A549 (cell line): ENCODE results near the gene GBA2. TPM values are rescaled to one million over a fixed set of nuclear protein-coding genes. Genes with fewer than 3 reads are reported as not detected.
A peak's percentile ranks its signal among the peaks of the same experiment; 100 is the strongest.

Experiments used
- ATAC-seq, 2 experiments: fragments of 200-7000 bp in 1 of 2; fragments of >200 bp in 1 of 2; cut with Nextera tagmentation in 1 of 2; cut with Tn5 transposase in 1 of 2; 3 replicates each; pipeline versions ENCODE4 v1.8.0 to v1.9.1; 2018 to 2020; ENCODE audit warnings: mild to moderate bottlenecking in 1 of 2, moderate library complexity in 1 of 2
- CTCF ChIA-PET: fragments of 300-600 bp; sonication (Branson Sonifier 250); formaldehyde crosslinking; extraction: SDS; loops from one replicate; lab custom pipeline; 2021; ENCODE audit warnings: antibody characterized with exemption, inconsistent platforms; lab: Yijun Ruan, JAX
- POLR2A ChIA-PET: fragments of 350-600 bp; formaldehyde crosslinking; extraction: SDS; loops from one replicate; lab custom pipeline; 2021; ENCODE audit warnings: antibody characterized with exemption, inconsistent platforms; lab: Yijun Ruan, JAX
- DNase-seq, 2 experiments: peaks; one replicate each; pipeline versions ENCODE4 v3.0.0 to v3.0.0-alpha.2; 2011 to 2016; ENCODE audit warnings: low read depth in 1 of 2, low spot score in 1 of 2
- FAIRE-seq: peaks from 2 replicates; lab custom pipeline; 2011; peaks lifted over from hg19 to GRCh38; lab: Jason Lieb, UNC
- H3K27ac ChIP-seq, 2 experiments: fragments of >200 bp; sonication (Bioruptor Twin); formaldehyde crosslinking; 3 replicates each; pipeline ENCODE4 v1.5.1; 2016 to 2017
- H3K4me1 ChIP-seq: fragments of >200 bp; sonication (Bioruptor Twin); formaldehyde crosslinking; 3 replicates; pipeline ENCODE4 v1.6.1; 2016
- H3K4me2 ChIP-seq: fragments of >200 bp; sonication (Bioruptor Twin); formaldehyde crosslinking; 3 replicates; pipeline ENCODE4 v1.6.1; 2016
- H3K4me3 ChIP-seq: fragments of >200 bp; sonication (Bioruptor Twin); formaldehyde crosslinking; 3 replicates; pipeline ENCODE4 v1.5.1; 2016
- H3K9me3 ChIP-seq: fragments of >200 bp; sonication (Bioruptor Twin); formaldehyde crosslinking; 3 replicates; pipeline ENCODE4 v1.6.1; 2016
- CBX2 ChIP-seq: fragments of 200-600 bp; sonication (generic); IDR thresholded peaks from 2 replicates; pipeline ENCODE4 v1.6.1; 2016; ENCODE audit warnings: low read depth, mild to moderate bottlenecking, borderline replicate concordance
- CBX8 ChIP-seq: fragments of 200-600 bp; sonication (generic); IDR thresholded peaks from 2 replicates; pipeline ENCODE4 v1.6.1; 2016
- CEBPB ChIP-seq, 2 experiments: fragments of >200 bp in 1 of 2; sonication (Bioruptor Twin) in 1 of 2; formaldehyde crosslinking in 1 of 2; IDR thresholded peaks; 2 replicates each; pipeline ENCODE4 v1.6.1; 2012 to 2016
- CHD2 ChIP-seq: fragments of 150-350 bp; IDR thresholded peaks from 2 replicates; pipeline ENCODE4 v1.6.1; 2014; ENCODE audit warnings: low read length; ENCODE audit not compliant: partially characterized antibody
- EHF ChIP-seq: fragments of 250-450 bp; sonication (Bioruptor Pico); IDR thresholded peaks from 2 replicates; pipeline ENCODE4 v1.5.0; 2020; ENCODE audit warnings: mild to moderate bottlenecking
- EHMT2 ChIP-seq: fragments of 200-600 bp; sonication (generic); IDR thresholded peaks from 2 replicates; pipeline ENCODE4 v1.6.1; 2016; ENCODE audit warnings: antibody characterized with exemption, low read depth, mild to moderate bottlenecking, moderate library complexity
- EP300 ChIP-seq, 2 experiments: fragments of >200 bp; sonication (Bioruptor Twin); formaldehyde crosslinking; IDR thresholded peaks; 2 replicates in 1 of 2; 3 replicates in 1 of 2; pipeline ENCODE4 v1.6.1; 2016 to 2017
- ESRRA ChIP-seq: fragments of 150-350 bp; IDR thresholded peaks from 2 replicates; pipeline ENCODE4 v1.6.1; 2014; ENCODE audit warnings: mild to moderate bottlenecking, low read length, borderline replicate concordance
- FOXS1 ChIP-seq: fragments of 250-450 bp; sonication (Bioruptor Pico); IDR thresholded peaks from 2 replicates; pipeline ENCODE4 v1.5.0; 2020; ENCODE audit warnings: mild to moderate bottlenecking, moderate library complexity
- HDAC2 ChIP-seq: fragments of 200-600 bp; sonication (generic); IDR thresholded peaks from 2 replicates; pipeline ENCODE4 v1.6.1; 2016
- HEYL ChIP-seq: fragments of 250-450 bp; sonication (Bioruptor Pico); IDR thresholded peaks from 2 replicates; pipeline ENCODE4 v1.8.0; 2021; ENCODE audit warnings: mild to moderate bottlenecking, moderate library complexity
- HOXB13 ChIP-seq: fragments of 250-450 bp; sonication (Bioruptor Pico); IDR thresholded peaks from 2 replicates; pipeline ENCODE4 v1.5.0; 2020; ENCODE audit warnings: low read depth, mild to moderate bottlenecking, moderate library complexity
- HOXB5 ChIP-seq: fragments of 250-450 bp; sonication (Bioruptor Pico); IDR thresholded peaks from 2 replicates; pipeline ENCODE4 v1.5.0; 2020; ENCODE audit warnings: mild to moderate bottlenecking, moderate library complexity
- JUN ChIP-seq, 2 experiments: fragments of >200 bp; sonication (Bioruptor Twin); formaldehyde crosslinking; IDR thresholded peaks; 2 replicates in 1 of 2; 3 replicates in 1 of 2; pipeline ENCODE4 v1.6.1; 2016 to 2017
- JUNB ChIP-seq: fragments of >200 bp; sonication (Bioruptor Twin); formaldehyde crosslinking; IDR thresholded peaks from 2 replicates; pipeline ENCODE4 v1.6.1; 2016
- KDM5A ChIP-seq: fragments of 200-600 bp; sonication (generic); IDR thresholded peaks from 2 replicates; pipeline ENCODE4 v1.6.1; 2016; ENCODE audit warnings: antibody characterized with exemption, mild to moderate bottlenecking
- MAZ ChIP-seq: fragments of 150-350 bp; IDR thresholded peaks from 2 replicates; pipeline ENCODE4 v1.6.1; 2014; ENCODE audit warnings: antibody characterized with exemption, low read depth, low read length, borderline replicate concordance
- NPAS2 ChIP-seq: fragments of 250-450 bp; sonication (Bioruptor Pico); IDR thresholded peaks from 2 replicates; pipeline ENCODE4 v1.8.0; 2022; ENCODE audit warnings: mild to moderate bottlenecking, moderate library complexity, borderline replicate concordance
- POLR2A ChIP-seq: IDR thresholded peaks from 2 replicates; pipeline ENCODE4 v1.6.1; 2012; ENCODE audit warnings: mild to moderate bottlenecking, low read length
- POLR2AphosphoS2 ChIP-seq: conservative IDR thresholded peaks from 2 replicates; pipeline ENCODE4 v1.6.1; 2012; ENCODE audit warnings: low read length, improper control_type of control experiment, inconsistent platforms
- RAD21 ChIP-seq, 2 experiments: fragments of >200 bp in 1 of 2; sonication (Bioruptor Twin) in 1 of 2; formaldehyde crosslinking in 1 of 2; IDR thresholded peaks in 1 of 2; conservative IDR thresholded peaks in 1 of 2; 2 replicates in 1 of 2; 3 replicates in 1 of 2; pipeline ENCODE4 v1.6.1; 2012 to 2018; ENCODE audit warnings: inconsistent platforms in 1 of 2
- RARB ChIP-seq: fragments of 250-450 bp; sonication (Bioruptor Pico); IDR thresholded peaks from 2 replicates; pipeline ENCODE4 v1.8.0; 2021; ENCODE audit warnings: mild to moderate bottlenecking, moderate library complexity
- RNF2 ChIP-seq: fragments of 200-600 bp; sonication (generic); IDR thresholded peaks from 2 replicates; pipeline ENCODE4 v1.6.1; 2016; ENCODE audit warnings: low read depth, mild to moderate bottlenecking, antibody characterized with exemption, moderate library complexity, borderline replicate concordance
- SMC3 ChIP-seq: fragments of >200 bp; sonication (Bioruptor Twin); formaldehyde crosslinking; IDR thresholded peaks from 3 replicates; pipeline ENCODE4 v1.6.1; 2018; ENCODE audit warnings: inconsistent platforms
- TFCP2L1 ChIP-seq: fragments of 250-450 bp; sonication (Bioruptor Pico); IDR thresholded peaks from 2 replicates; pipeline ENCODE4 v1.5.0; 2021; ENCODE audit warnings: mild to moderate bottlenecking
- ZC3H11A ChIP-seq: fragments of 450-650 bp; IDR thresholded peaks from 2 replicates; pipeline ENCODE4 v1.6.1; 2014; ENCODE audit warnings: antibody characterized with exemption, mild to moderate bottlenecking
- ZNF302 ChIP-seq: fragments of 250-450 bp; sonication (Bioruptor Pico); IDR thresholded peaks from 2 replicates; pipeline ENCODE4 v1.9.0; 2021; ENCODE audit warnings: inconsistent platforms, mild to moderate bottlenecking, moderate library complexity
- WGBS: methylation state at CpG from one replicate; pipeline ENCODE4 v1.1.6; 2017; ENCODE audit errors: missing lambda C conversion rate; 5-methylcytosine and 5-hydroxymethylcytosine counted together
- polyA plus RNA-seq, 4 experiments: library from polyadenylated mRNA; depleted of rRNA in 3 of 4; stranded (reverse); fragments of >200 nt; fragmentation: RNase III in 1 of 4; extraction: RNeasy Plus Mini Kit Qiagen cat#74134 plus additional on column Dnase treatment in 1 of 4; gene quantifications; 2 replicates in 3 of 4; 3 replicates in 1 of 4; pipeline ENCODE4 v1.2.3, GENCODE V29; 2011 to 2017
- TF ChIP-seq, protein P1 (sequence below): fragments of 150-350 bp; IDR thresholded peaks from 2 replicates; pipeline ENCODE4 v1.6.1; 2014; ENCODE audit warnings: low read depth, mild to moderate bottlenecking, low read length
- TF ChIP-seq, protein P2 (sequence below): fragments of >200 bp; sonication (Bioruptor Twin); formaldehyde crosslinking; IDR thresholded peaks from 2 replicates; pipeline ENCODE4 v1.6.1; 2016
- TF ChIP-seq, protein P3 (sequence below): fragments of 450-650 bp; IDR thresholded peaks from 2 replicates; pipeline ENCODE4 v1.6.1; 2014; ENCODE audit warnings: antibody characterized with exemption
- TF ChIP-seq, protein P4 (sequence below): IDR thresholded peaks from 2 replicates; pipeline ENCODE4 v1.6.1; 2012; ENCODE audit warnings: low read depth, borderline replicate concordance
- TF ChIP-seq, protein P5 (sequence below): fragments of >200 bp; sonication (Bioruptor Twin); formaldehyde crosslinking; IDR thresholded peaks from 3 replicates; pipeline ENCODE4 v1.5.1; 2016
- TF ChIP-seq, protein P6 (sequence below): IDR thresholded peaks from 2 replicates; pipeline ENCODE4 v1.6.1; 2012

The GBA2 gene
- polyA plus RNA-seq, 2 of the 4 experiments (the other 2 are of a cell fraction) = 38.9 to 40.0 TPM

DNA sequence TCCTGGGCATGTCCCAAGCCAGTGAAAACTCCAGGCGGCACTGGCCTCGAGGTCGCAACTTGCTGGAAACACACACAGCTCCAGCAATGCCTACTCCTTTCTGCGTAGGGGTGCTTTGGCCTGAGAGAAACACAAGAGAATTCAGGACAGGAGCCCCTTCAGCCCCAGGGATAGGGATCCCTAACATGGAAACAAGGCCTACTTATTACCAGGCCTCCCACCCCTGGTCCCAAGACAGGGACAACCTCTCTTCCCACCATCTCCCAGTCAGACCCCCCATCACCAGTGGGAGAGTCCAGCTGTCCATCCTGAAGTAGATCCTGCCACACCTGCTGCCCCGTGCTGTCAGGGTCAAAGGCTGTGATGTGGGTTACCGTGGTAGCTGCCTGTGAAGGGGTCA lies 8.8 kb downstream of the GBA2 start:
- DNase-seq (no peak), FAIRE-seq (no peak), ATAC-seq (no peak)
- Histone ChIP-seq H3K4me1 (peaks cover 3% of the 10 kb centered on the region; the same call in 1 of the 3 replicates), H3K9me3 (no peaks in the 10 kb centered on the region), H3K4me2 (no peak overlapping the region), H3K27ac (no peak overlapping the region), H3K4me3 (no peak overlapping the region)
- POLR2A ChIA-PET = interaction anchor here (0.7 kb wide), 1 partner anchor 8 kb away, joined by 4 read pairs; no protein-coding TSS in a partner anchor
- CTCF ChIA-PET = interaction anchor here (1.5 to 13.6 kb wide), 6 partner anchors 6 to 82 kb away, joined by 4 to 116 read pairs (median 42); partner anchors contain the start of genes CCDC107, CREB3, GBA2 and MSMP
- WGBS = 93% methylated on average over 6 of the region's 6 CpGs
- 0 out of 5 replicates have a peak, but pooled peaks of 1 of the 2 experiments have one; percentile 21 for TF ChIP-seq JUN (IDR thresholded peaks at IDR 0.05)
- TF ChIP-seq CBX8 = no peak

DNA sequence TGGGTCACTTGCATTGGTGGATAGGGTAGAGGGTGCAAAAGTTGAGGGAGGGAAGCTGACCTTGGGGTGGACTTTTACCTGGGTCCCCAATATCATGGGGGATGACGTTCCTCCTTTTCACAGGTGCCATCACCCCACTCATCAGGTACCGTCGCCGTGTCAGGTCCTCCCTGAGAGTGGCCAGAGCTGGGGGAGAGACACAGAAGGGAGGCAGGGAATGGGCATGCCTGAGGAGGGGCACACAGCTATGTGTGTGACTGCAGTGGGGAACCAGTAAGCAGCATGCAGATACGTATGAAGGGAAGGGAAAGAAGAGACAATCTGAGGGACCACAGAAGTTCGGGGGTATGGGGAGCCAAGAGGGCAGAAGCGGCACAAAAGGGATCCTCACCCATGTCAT lies 10.1 kb downstream of the GBA2 start:
- H3K4me3 ChIP-seq = no peak overlapping the region
- peaks cover 8% of the 10 kb centered on the region for H3K4me1 ChIP-seq
- ATAC-seq = no peak
- DNase-seq = no peak
- H3K27ac ChIP-seq = no peak overlapping the region
- FAIRE-seq = no peak
- TF ChIP-seq CEBPB (IDR thresholded peaks at IDR 0.05) (no peak), CBX2 (no peak), EHF (no peak), FOXS1 (CRISPR knock-in tag) (no peak), RNF2 (no peak), POLR2AphosphoS2 (no peak), RAD21 (conservative IDR thresholded peaks at IDR 0.05 in 1 of 2, IDR thresholded peaks at IDR 0.05 in 1 of 2) (no peak), HEYL (CRISPR knock-in tag) (no peak), ZNF302 (CRISPR knock-in tag) (no peak), HOXB5 (no peak), TFCP2L1 (CRISPR knock-in tag) (no peak), SMC3 (no peak), KDM5A (no peak), ESRRA (no peak), MAZ (no peak), HDAC2 (no peak)
- TF ChIP-seq, protein P1, sequence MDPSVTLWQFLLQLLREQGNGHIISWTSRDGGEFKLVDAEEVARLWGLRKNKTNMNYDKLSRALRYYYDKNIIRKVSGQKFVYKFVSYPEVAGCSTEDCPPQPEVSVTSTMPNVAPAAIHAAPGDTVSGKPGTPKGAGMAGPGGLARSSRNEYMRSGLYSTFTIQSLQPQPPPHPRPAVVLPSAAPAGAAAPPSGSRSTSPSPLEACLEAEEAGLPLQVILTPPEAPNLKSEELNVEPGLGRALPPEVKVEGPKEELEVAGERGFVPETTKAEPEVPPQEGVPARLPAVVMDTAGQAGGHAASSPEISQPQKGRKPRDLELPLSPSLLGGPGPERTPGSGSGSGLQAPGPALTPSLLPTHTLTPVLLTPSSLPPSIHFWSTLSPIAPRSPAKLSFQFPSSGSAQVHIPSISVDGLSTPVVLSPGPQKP = no peak
- TF ChIP-seq, protein P2, sequence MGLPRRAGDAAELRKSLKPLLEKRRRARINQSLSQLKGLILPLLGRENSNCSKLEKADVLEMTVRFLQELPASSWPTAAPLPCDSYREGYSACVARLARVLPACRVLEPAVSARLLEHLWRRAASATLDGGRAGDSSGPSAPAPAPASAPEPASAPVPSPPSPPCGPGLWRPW = no peak
- TF ChIP-seq, protein P3, sequence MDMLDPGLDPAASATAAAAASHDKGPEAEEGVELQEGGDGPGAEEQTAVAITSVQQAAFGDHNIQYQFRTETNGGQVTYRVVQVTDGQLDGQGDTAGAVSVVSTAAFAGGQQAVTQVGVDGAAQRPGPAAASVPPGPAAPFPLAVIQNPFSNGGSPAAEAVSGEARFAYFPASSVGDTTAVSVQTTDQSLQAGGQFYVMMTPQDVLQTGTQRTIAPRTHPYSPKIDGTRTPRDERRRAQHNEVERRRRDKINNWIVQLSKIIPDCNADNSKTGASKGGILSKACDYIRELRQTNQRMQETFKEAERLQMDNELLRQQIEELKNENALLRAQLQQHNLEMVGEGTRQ = no peak
- TF ChIP-seq, all 56 proteins: peak for 0
- CTCF ChIA-PET = interaction anchor here (0.6 to 19.8 kb wide), 10 partner anchors 8 to 126 kb away, joined by 3 to 243 read pairs (median 16); partner anchors contain the start of genes ARHGEF39, CCDC107, CREB3 and GBA2
- 88% methylated on average over 7 of the region's 7 CpGs for WGBS
- no peak overlapping the region for H3K4me2 ChIP-seq
- no peaks in the 10 kb centered on the region for H3K9me3 ChIP-seq
- POLR2A ChIA-PET = interaction anchor here (0.6 to 1.1 kb wide), 2 partner anchors 10 to 11 kb away, joined by 3 to 5 read pairs; partner anchors contain the start of genes GBA2 and RGP1

DNA sequence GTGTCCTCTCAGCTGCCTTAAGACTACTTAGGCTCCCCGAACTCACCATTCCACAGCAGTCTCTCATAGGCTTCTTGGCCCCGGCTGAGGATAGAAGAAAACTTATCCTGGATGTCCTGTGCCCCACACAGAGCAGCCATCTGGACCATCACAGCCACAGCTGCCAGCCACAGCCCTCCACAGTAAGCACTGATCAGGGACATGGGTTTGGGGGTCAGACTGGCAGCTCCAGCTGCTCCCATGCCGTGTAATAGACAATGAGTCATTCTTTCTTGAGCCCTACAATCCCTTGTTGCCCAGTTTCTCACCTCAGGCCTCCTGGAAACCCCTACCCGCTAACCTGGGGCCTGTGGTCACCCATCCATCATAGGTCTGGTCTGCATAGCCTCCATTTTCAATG lies 10.8 kb downstream of the GBA2 start:
- H3K4me2 ChIP-seq = no peak overlapping the region
- WGBS = 73% methylated on average over 4 of the region's 4 CpGs
- CTCF ChIA-PET = interaction anchor here (0.7 to 19.8 kb wide), 12 partner anchors 8 to 173 kb away, joined by 3 to 243 read pairs (median 6); partner anchors contain the start of genes ARHGEF39, CCDC107, CREB3 and GBA2
- FAIRE-seq (no peak), ATAC-seq (no peak), DNase-seq (no peak)
- H3K27ac ChIP-seq = no peak overlapping the region
- no peak overlapping the region for H3K4me3 ChIP-seq
- no peaks in the 10 kb centered on the region for H3K9me3 ChIP-seq
- POLR2A ChIA-PET = interaction anchor here (1.6 kb wide), 1 partner anchor 10 kb away, joined by 5 read pairs; the partner anchor contains the start of genes GBA2 and RGP1
- peaks cover 16% of the 10 kb centered on the region for H3K4me1 ChIP-seq
- TF ChIP-seq RARB = no peak
- TF ChIP-seq ESRRA = no peak
- TF ChIP-seq CBX8 = no peak
- TF ChIP-seq, protein P4, sequence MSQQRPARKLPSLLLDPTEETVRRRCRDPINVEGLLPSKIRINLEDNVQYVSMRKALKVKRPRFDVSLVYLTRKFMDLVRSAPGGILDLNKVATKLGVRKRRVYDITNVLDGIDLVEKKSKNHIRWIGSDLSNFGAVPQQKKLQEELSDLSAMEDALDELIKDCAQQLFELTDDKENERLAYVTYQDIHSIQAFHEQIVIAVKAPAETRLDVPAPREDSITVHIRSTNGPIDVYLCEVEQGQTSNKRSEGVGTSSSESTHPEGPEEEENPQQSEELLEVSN = no peak
- no peak for TF ChIP-seq CHD2
- TF ChIP-seq ZC3H11A = no peak
- TF ChIP-seq EHMT2 = no peak
- no peak for TF ChIP-seq NPAS2 (CRISPR knock-in tag)
- TF ChIP-seq HOXB13 = no peak
- TF ChIP-seq, protein P5, sequence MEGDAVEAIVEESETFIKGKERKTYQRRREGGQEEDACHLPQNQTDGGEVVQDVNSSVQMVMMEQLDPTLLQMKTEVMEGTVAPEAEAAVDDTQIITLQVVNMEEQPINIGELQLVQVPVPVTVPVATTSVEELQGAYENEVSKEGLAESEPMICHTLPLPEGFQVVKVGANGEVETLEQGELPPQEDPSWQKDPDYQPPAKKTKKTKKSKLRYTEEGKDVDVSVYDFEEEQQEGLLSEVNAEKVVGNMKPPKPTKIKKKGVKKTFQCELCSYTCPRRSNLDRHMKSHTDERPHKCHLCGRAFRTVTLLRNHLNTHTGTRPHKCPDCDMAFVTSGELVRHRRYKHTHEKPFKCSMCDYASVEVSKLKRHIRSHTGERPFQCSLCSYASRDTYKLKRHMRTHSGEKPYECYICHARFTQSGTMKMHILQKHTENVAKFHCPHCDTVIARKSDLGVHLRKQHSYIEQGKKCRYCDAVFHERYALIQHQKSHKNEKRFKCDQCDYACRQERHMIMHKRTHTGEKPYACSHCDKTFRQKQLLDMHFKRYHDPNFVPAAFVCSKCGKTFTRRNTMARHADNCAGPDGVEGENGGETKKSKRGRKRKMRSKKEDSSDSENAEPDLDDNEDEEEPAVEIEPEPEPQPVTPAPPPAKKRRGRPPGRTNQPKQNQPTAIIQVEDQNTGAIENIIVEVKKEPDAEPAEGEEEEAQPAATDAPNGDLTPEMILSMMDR = no peak
- TF ChIP-seq EP300 (IDR thresholded peaks at IDR 0.05) = no peak
- TF ChIP-seq JUNB = no peak
- TF ChIP-seq, protein P6, sequence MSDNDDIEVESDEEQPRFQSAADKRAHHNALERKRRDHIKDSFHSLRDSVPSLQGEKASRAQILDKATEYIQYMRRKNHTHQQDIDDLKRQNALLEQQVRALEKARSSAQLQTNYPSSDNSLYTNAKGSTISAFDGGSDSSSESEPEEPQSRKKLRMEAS = no peak
- no peak for TF ChIP-seq POLR2A
- no peak for TF ChIP-seq HEYL (CRISPR knock-in tag)
